ENCODE measurements around the gene HSP90AA1.
"Not testable (repeated sequence)": the region's sequence is repeated elsewhere in the genome, so short reads cannot be mapped to it uniquely, and the experiment has no call there.

Gene HSP90AA1

GRCh38 chr14:102086972-102087761, at the start of gene HSP90AA1:
Gene HSP90AA1, minus strand, starts transcription at chr14:102087044. Its CDS starts 666 bp downstream, at chr14:102086378.
- peaks cover 47% of the 10 kb centered on the region for H3K79me2 ChIP-seq (ENCODE audit: insufficient read depth, low read length)
- H2AFZ ChIP-seq (ENCODE audit: low read length) = peak within 1 kb of the TSS; percentile 79
- H3K27me3 ChIP-seq (ENCODE audit: insufficient read depth, low read length, poor library complexity, severe bottlenecking) = no peaks in the 10 kb centered on the region
- H3F3A ChIP-seq (ENCODE audit: low read depth) = no peaks in the 10 kb centered on the region
- peak within 1 kb of the TSS; percentile 98 for H3K9ac ChIP-seq (ENCODE audit: low read depth, low read length, poor library complexity, severe bottlenecking)
- peak within 1 kb of the TSS; percentile 83 for H3K4me3 ChIP-seq (ENCODE audit: low read length, poor library complexity, severe bottlenecking)
- H3K4me1 ChIP-seq (ENCODE audit: insufficient read depth, low read length, poor library complexity, severe bottlenecking) = peaks cover 50% of the 10 kb centered on the region
- H3K9me3 ChIP-seq (ENCODE audit: insufficient read depth, low read depth, low read length) = no peaks in the 10 kb centered on the region
- H4K20me1 ChIP-seq (ENCODE audit: insufficient read depth, low read length, poor library complexity, severe bottlenecking) = peaks cover 40% of the 10 kb centered on the region
- no peak for TF ChIP-seq CTCF (conservative IDR thresholded peaks at IDR 0.05; ENCODE audit: low read length)
- TF ChIP-seq EZH2phosphoT487 (IDR thresholded peaks at IDR 0.05; ENCODE audit: borderline replicate concordance) = no peak
- no peaks in the 10 kb centered on the region for H3K9me2 ChIP-seq (replicated peaks; ENCODE audit: low read depth, low read length)
- peak within 1 kb of the TSS; percentile 99 for H3K4me2 ChIP-seq (ENCODE audit: low read depth, low read length, poor library complexity, severe bottlenecking)
- peaks cover 37% of the 10 kb centered on the region for H3K36me3 ChIP-seq (ENCODE audit: insufficient read depth, low read length)

DNA sequence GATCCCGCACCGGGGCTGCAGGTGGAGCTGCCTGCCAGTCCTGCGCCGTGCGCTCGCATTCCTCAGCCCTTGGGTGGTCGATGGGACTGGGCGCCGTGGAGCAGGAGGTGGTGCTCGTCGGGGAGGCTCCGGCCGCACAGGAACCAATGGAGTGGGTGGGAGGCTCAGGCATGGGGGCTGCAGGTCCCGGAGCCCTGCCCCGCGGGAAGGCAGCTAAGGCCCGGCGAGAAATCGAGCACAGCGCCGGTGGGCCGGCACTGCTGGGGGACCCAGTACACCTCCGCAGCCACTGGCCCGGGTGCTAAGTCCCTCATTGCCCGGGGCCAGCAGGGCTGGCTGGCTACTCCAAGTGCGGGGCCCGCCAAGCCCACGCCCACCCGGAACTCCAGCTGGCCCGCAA, 48.6 kb upstream of the HSP90AA1 start:
- H3K27me3 ChIP-seq (ENCODE audit: insufficient read depth, low read length, poor library complexity, severe bottlenecking); H3K4me3 ChIP-seq (ENCODE audit: low read length, poor library complexity, severe bottlenecking); H3K9ac ChIP-seq (ENCODE audit: low read depth, low read length, poor library complexity, severe bottlenecking); H3F3A ChIP-seq (ENCODE audit: low read depth); H3K36me3 ChIP-seq (ENCODE audit: insufficient read depth, low read length); H3K4me2 ChIP-seq (ENCODE audit: low read depth, low read length, poor library complexity, severe bottlenecking); H3K9me3 ChIP-seq (ENCODE audit: insufficient read depth, low read depth, low read length); H3K4me1 ChIP-seq (ENCODE audit: insufficient read depth, low read length, poor library complexity, severe bottlenecking); H3K9me2 ChIP-seq (replicated peaks; ENCODE audit: low read depth, low read length); H2AFZ ChIP-seq (ENCODE audit: low read length); H4K20me1 ChIP-seq (ENCODE audit: insufficient read depth, low read length, poor library complexity, severe bottlenecking): not testable (repeated sequence)
- H3K79me2 ChIP-seq (ENCODE audit: insufficient read depth, low read length) = peaks cover 13% of the 10 kb centered on the region

DNA sequence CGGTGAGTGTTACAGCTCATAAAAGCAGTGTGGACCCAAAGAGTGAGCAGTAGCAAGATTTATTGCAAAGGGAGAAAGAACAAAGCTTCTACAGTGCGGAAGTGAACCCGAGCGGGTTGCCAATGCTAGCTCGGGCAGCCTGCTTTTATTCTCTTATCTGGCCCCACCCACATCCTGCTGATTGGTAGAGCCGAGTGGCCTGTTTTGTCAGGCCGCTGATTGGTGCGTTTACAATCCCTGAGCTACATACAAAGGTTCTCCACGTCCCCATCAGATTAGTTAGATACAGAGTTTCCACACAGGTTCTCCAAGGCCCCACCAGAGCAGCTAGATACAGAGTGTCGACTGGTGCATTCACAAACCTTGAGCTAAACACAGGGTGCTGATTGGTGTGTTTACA, 47.9 kb upstream of the HSP90AA1 start:
- H3K4me3 ChIP-seq (ENCODE audit: low read length, poor library complexity, severe bottlenecking); H3K4me2 ChIP-seq (ENCODE audit: low read depth, low read length, poor library complexity, severe bottlenecking); H3K4me1 ChIP-seq (ENCODE audit: insufficient read depth, low read length, poor library complexity, severe bottlenecking); H3K9me2 ChIP-seq (replicated peaks; ENCODE audit: low read depth, low read length); H2AFZ ChIP-seq (ENCODE audit: low read length); H3K36me3 ChIP-seq (ENCODE audit: insufficient read depth, low read length); H3K9ac ChIP-seq (ENCODE audit: low read depth, low read length, poor library complexity, severe bottlenecking); H3K79me2 ChIP-seq (ENCODE audit: insufficient read depth, low read length); H3F3A ChIP-seq (ENCODE audit: low read depth); H3K27me3 ChIP-seq (ENCODE audit: insufficient read depth, low read length, poor library complexity, severe bottlenecking); H3K9me3 ChIP-seq (ENCODE audit: insufficient read depth, low read depth, low read length); H4K20me1 ChIP-seq (ENCODE audit: insufficient read depth, low read length, poor library complexity, severe bottlenecking): not testable (repeated sequence)

- H3K27me3 ChIP-seq (ENCODE audit: insufficient read depth, low read length, poor library complexity, severe bottlenecking); H3K36me3 ChIP-seq (ENCODE audit: insufficient read depth, low read length); H3K4me3 ChIP-seq (ENCODE audit: low read length, poor library complexity, severe bottlenecking); H3K9me2 ChIP-seq (replicated peaks; ENCODE audit: low read depth, low read length); H3K4me1 ChIP-seq (ENCODE audit: insufficient read depth, low read length, poor library complexity, severe bottlenecking); H3K79me2 ChIP-seq (ENCODE audit: insufficient read depth, low read length); H3K9ac ChIP-seq (ENCODE audit: low read depth, low read length, poor library complexity, severe bottlenecking); H3F3A ChIP-seq (ENCODE audit: low read depth); H3K4me2 ChIP-seq (ENCODE audit: low read depth, low read length, poor library complexity, severe bottlenecking); H3K9me3 ChIP-seq (ENCODE audit: insufficient read depth, low read depth, low read length); H2AFZ ChIP-seq (ENCODE audit: low read length); H4K20me1 ChIP-seq (ENCODE audit: insufficient read depth, low read length, poor library complexity, severe bottlenecking): not testable (repeated sequence)
Measured at GRCh38 chr14:102134021-102134420, 47.2 kb upstream of the HSP90AA1 start.

Data from Loucy (cell line).